ENCODE measurements around the gene EFHC2.

The EFHC2 gene

GRCh38 chrX:44147130-44147529 lies 196.3 kb downstream of the EFHC2 start:
- DNase-seq (ENCODE audit: low spot score), result no peak

- DNase-seq (ENCODE audit: low spot score), result no peak
These were observed 199.1 kb downstream of the EFHC2 start for GRCh38 chrX:44144177-44144945.

- no peak for DNase-seq (ENCODE audit: low spot score)
These were observed 200.3 kb downstream of the EFHC2 start for GRCh38 chrX:44143061-44143602.

- DNase-seq (ENCODE audit: low spot score), result no peak
These were observed 213.3 kb downstream of the EFHC2 start for GRCh38 chrX:44130189-44130588.

GRCh38 chrX:44113337-44113736 lies 230.1 kb downstream of the EFHC2 start:
- no peak for DNase-seq (ENCODE audit: low spot score)

DNA sequence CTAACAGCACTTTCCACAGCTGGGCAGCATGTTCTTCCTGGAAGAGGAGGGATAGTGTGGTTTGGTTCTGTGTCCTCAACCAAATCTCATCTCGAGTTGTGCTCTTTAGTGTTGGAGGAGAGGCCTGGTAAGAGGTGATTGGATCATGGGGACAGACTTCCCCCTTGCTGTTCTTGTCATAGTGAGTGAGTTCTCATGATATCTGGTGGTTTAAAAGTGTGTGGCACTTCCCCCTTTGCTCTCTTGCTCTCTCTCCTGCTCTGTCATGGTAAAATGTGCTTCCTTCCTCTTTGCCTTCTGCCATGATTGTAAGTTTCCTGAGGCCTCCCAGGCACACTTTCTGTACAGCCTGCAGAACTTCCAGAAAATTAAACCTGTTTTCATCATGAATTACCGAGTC lies 236.6 kb downstream of the EFHC2 start:
- no peak for DNase-seq (ENCODE audit: low spot score)

GRCh38 chrX:44105228-44105913 lies 238.1 kb downstream of the EFHC2 start:
- no peak for DNase-seq (ENCODE audit: low spot score)

- DNase-seq (ENCODE audit: low spot score), result no peak
These were observed 238.8 kb downstream of the EFHC2 start for GRCh38 chrX:44104699-44105098.

- no peak for DNase-seq (ENCODE audit: low spot score)
These were observed 242.2 kb downstream of the EFHC2 start for GRCh38 chrX:44101281-44101680.

- DNase-seq (ENCODE audit: low spot score), result no peak
These were observed 244.1 kb downstream of the EFHC2 start for GRCh38 chrX:44099366-44099765.
